ENCODE measurements around the gene KCNT2.
"Not testable (repeated sequence)": the region's sequence is repeated elsewhere in the genome, so short reads cannot be mapped to it uniquely, and the experiment has no call there.

The KCNT2 gene

DNA sequence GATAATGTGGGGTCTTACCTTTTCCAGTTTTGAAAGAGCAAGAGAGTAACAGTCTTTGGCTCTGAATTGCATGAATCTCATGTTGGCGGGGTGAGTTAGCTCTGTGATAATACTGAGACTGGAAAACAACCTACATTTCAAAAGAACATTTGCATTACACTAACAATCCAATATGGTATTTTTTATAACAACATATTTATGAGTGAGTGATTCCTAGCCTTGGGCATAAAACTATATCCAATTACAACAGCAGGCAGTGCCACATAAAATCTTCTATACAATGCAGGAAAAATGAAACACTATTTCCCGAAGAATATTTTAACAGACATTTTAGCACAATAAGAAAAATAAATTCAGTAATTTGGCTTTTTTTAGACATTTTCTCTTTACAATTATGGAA is 303.0 kb downstream of the KCNT2 start:
- no peak for DNase-seq

GRCh38 chr1:196302981-196303380 is 305.3 kb downstream of the KCNT2 start:
- no peak for DNase-seq

DNA sequence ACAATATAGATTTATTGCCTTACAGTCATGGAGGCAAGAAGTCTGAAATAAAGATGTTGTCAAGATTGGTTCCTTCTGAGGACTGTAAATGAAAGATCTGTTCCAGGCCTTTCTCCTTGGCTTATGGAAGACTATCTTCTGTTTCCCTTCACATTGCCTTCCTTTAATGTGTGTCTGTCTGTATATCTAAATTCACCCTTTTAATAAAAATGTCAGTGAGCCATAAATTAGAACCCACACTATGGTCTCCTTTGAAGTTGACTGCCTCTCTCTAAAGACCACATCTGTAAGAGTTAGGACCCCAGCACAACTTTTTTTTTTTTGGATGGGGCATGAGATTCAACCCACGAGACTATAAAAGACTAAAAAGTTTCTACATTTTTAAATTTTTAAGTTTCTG is 305.8 kb downstream of the KCNT2 start:
- no peak for DNase-seq

GRCh38 chr1:196295766-196296165 is 312.5 kb downstream of the KCNT2 start:
- DNase-seq, result no peak

DNA sequence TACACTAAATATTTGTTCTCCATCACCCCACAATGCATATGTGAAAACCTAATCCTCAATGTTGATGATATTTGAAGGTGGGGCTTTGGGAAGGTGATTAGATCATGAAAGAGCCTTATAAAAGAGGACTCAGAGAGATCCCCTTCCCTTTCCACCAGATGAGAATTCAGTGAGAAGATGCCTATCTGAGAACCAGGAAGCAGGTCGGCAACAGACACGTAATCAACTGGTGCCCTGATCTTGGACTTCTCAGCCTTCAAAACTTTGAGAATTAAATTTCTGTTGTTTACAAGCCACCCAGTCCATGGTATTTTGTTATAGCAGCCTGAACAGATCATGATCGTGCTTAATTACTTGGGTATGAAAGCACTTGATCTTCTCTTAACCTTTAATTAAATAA is 329.4 kb downstream of the KCNT2 start:
- no peak for DNase-seq

- DNase-seq, result no peak
Observed at GRCh38 chr1:196277860-196278259, 330.4 kb downstream of the KCNT2 start.

DNA sequence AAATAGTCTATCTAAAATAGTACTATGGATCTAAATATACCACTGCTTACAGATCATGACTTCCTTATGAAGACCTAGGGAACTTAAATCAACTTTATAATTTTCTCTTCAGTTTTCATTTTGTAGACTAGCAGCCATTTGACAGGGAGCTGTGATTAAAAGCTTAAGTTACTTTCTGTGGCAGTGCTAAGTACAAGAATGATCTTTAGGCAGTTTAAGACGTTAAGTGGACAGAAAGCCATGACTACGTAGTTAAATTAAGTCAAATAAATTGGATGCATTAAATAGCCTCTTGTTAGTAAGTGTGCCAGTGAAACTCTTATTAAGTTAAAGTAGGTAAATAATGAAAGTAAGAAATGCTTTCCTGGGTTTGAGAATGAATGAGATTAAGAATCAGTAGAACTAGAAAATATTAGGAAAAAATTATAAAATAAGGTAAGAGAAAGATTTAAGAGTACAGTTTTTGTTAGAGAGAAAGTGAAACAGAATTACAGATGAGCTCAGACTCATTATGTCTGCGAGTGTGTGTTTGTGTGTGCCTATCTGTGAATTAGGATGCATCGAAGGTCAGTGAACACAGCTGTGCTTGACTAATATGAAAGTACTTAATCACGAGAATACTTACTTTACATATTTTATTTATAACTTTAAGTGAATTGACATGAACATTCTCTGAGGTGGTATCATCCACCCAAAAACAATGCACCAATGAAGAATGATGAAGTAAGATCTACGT is 336.9 kb downstream of the KCNT2 start:
- no peak for DNase-seq

GRCh38 chr1:196263086-196263485 is 345.2 kb downstream of the KCNT2 start:
- not testable (repeated sequence) for DNase-seq

DNA sequence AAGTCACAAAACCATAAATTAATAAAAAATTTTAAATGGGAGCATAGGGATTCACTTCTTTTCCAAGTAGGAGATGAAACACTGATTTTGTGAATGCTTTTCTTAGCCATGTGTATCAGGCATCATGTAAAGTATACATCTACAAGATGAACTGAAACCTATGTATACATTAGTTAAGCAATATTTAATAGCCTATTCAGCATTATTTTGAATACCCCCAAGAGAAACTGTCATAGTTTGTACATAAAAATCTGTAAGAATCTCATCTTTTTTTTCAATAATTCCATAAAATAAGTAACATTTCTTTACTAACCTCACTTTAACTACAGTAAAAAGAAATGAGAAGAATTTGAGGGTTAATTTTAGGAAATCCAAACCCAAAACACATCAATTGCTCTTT is 348.0 kb downstream of the KCNT2 start:
- no peak for DNase-seq

- DNase-seq, result no peak
Observed at GRCh38 chr1:196259316-196259715, 348.9 kb downstream of the KCNT2 start.

DNA sequence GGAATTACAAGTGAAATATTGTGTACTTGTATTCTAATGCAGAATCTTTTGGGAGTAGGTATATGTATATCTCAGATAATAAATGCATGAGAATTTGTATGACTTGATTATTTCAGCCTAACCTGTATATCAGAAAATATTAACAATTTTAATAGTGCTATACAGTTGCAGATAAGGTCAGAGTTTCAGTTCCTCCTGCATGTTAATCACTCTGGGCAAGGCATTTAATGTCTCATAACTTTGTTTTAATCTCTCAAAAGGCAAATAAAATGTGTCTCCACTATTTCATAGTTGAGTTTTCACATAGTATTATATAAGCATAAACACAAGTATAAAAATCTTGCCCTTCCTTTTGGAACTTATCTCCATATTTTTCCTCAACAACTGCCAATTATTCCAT is 352.5 kb downstream of the KCNT2 start:
- DNase-seq, result no peak

- no peak for DNase-seq
Observed at GRCh38 chr1:196229546-196229945, 378.7 kb downstream of the KCNT2 start.

DNA sequence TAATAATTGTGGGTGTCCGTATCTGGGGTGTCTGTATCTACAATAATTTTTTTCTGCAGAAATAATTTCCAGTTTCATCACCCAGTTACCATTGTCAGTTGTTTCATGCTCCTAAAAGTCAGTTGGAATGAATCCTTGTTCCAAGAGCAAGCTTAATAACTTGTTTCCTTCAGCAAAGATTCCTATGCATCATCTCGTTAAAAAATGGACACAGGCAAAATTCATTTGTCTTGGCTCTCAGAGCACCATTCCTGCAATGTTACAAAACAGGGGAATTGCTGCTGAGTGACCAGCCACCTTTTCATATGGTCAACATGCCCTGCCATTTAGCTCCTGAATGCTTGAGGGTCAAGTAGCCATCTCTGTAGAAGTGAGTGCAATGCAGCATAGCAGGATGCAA is 393.4 kb downstream of the KCNT2 start:
- DNase-seq, result no peak

- no peak for DNase-seq
Observed at GRCh38 chr1:196209983-196210382, 398.3 kb downstream of the KCNT2 start.

DNA sequence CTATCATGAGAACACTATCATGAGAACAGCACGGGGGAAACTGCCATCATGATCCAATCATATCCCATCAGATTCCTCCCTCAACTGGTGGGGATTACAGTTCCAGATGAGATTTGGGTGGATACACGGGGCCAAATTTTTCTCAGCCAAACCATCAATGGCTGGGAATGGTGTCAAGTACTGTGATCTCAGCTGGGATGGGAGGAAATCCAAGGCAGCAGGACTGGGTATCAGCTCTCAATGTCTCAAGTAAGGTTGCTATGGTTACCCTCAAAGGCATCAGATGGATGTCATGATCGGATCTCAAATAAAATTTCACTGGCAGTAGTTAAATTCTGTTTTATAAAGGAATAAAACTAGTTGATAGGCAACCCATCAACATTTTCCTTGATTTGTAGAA is 399.0 kb downstream of the KCNT2 start:
- no peak for DNase-seq

- no peak for DNase-seq
Observed at GRCh38 chr1:196207612-196208217, 400.5 kb downstream of the KCNT2 start.

- no peak for DNase-seq
Observed at GRCh38 chr1:196205882-196206281, 402.4 kb downstream of the KCNT2 start.

GRCh38 chr1:196196486-196196885 is 411.8 kb downstream of the KCNT2 start:
- no peak for DNase-seq

GRCh38 chr1:196193896-196194559 is 414.2 kb downstream of the KCNT2 start:
- DNase-seq, result no peak

DNA sequence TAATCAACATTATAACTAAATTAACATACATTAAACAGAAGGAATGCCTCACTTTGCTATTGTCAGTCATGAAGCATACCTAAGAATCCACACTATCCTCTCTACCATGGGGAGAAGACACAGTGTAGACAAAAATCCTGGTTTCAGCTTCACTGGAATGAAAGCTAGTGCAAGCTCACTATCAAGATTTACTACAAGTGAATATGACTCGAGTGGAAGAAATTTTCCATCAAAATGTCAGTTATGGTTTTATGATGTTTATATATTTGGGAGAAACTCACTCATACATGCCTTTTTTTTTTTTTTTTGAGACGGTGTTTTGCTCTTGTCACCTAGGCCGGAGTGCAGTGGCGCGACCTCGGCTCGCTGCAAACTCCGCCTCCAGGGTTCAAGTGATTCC is 424.3 kb downstream of the KCNT2 start:
- DNase-seq, result no peak

- no peak for DNase-seq
Observed at GRCh38 chr1:196181594-196181878, 426.7 kb downstream of the KCNT2 start.

GRCh38 chr1:196180847-196181593 is 427.2 kb downstream of the KCNT2 start:
- no peak for DNase-seq

DNA sequence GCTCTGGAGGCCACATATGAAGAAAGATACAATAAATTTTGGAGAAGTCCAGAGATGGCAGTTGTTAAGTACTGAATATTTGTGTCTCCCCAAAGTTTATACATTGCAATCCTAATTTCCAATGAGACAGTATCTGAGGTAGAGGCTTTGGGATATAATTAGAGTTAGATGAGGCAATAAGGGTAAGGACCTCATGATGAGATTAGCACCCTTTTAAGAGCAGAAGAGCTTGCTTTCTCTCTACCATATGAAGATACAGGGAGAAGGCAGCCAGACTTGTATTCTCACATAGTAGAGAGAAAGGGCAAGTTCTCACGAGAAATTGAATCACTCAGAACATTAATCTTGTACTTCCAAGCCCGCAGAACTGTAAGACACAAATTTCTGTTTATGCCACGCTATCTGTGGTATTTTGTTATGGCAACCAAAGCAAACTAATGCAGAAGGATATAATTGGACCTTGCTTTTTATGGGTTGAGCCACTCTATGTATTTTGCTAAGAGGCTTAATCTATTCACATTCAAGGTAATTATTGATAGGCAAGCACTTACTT is 430.1 kb downstream of the KCNT2 start:
- no peak for DNase-seq
